Trophoblast cell (in vitro differentiated cells and primary cell): ENCODE measurements around the gene PLEKHG7.

Source experiments
- DNase-seq, 2 donors: peaks; one replicate each; pipeline ENCODE4 v3.0.0-alpha.2; 2016
- H2AFZ ChIP-seq: 2 replicates; pipeline ENCODE4 v1.6.1; 2013; ENCODE audit warnings: low read length, moderate library complexity, mild to moderate bottlenecking; ENCODE audit not compliant: insufficient read depth, poor library complexity
- H2AK5ac ChIP-seq: 2 replicates; pipeline ENCODE4 v1.6.1; 2013; ENCODE audit warnings: mild to moderate bottlenecking, low read length
- H2BK120ac ChIP-seq: 2 replicates; pipeline ENCODE4 v1.6.1; 2013; ENCODE audit warnings: low read length, mild to moderate bottlenecking, moderate library complexity; ENCODE audit not compliant: insufficient read depth, poor library complexity
- H2BK12ac ChIP-seq: 2 replicates; pipeline ENCODE4 v1.6.1; 2013; ENCODE audit warnings: mild to moderate bottlenecking, low read length, moderate library complexity
- H2BK5ac ChIP-seq: 2 replicates; pipeline ENCODE4 v1.6.1; 2013; ENCODE audit warnings: low read length, low read depth, moderate library complexity, mild to moderate bottlenecking; ENCODE audit not compliant: poor library complexity
- H3K14ac ChIP-seq: 2 replicates; pipeline ENCODE4 v1.6.1; 2013; ENCODE audit warnings: mild to moderate bottlenecking, low read length
- H3K18ac ChIP-seq: 2 replicates; pipeline ENCODE4 v1.6.1; 2013; ENCODE audit warnings: mild to moderate bottlenecking, low read length
- H3K23ac ChIP-seq: 2 replicates; pipeline ENCODE4 v1.6.1; 2013; ENCODE audit warnings: low read length
- H3K27ac ChIP-seq: 2 replicates; pipeline ENCODE4 v1.5.1; 2013; ENCODE audit warnings: low read depth, mild to moderate bottlenecking, inconsistent platforms, low read length, moderate library complexity
- H3K27me3 ChIP-seq: 2 replicates; pipeline ENCODE4 v1.6.1; 2013; ENCODE audit warnings: inconsistent platforms, mild to moderate bottlenecking, low read length, moderate library complexity; ENCODE audit not compliant: insufficient read depth
- H3K36me3 ChIP-seq, 2 experiments: 1 replicate in 1 of 2; 2 replicates in 1 of 2; pipeline ENCODE4 v1.6.1; 2013; ENCODE audit warnings: low read length in 2 of 2, mild to moderate bottlenecking in 2 of 2, moderate library complexity in 1 of 2; ENCODE audit not compliant: insufficient read depth in 2 of 2, control insufficient read depth in 1 of 2
- H3K4ac ChIP-seq: 2 replicates; pipeline ENCODE4 v1.6.1; 2013; ENCODE audit warnings: low read depth, mild to moderate bottlenecking, low read length, moderate library complexity
- H3K4me1 ChIP-seq, 2 experiments: 1 replicate in 1 of 2; 2 replicates in 1 of 2; pipeline ENCODE4 v1.6.1; 2013; ENCODE audit warnings: low read length in 2 of 2, mild to moderate bottlenecking in 2 of 2, moderate library complexity in 1 of 2; ENCODE audit not compliant: insufficient read depth in 2 of 2, control insufficient read depth in 1 of 2
- H3K4me2 ChIP-seq: 2 replicates; pipeline ENCODE4 v1.6.1; 2013; ENCODE audit warnings: inconsistent platforms, mild to moderate bottlenecking, low read length, moderate library complexity
- H3K4me3 ChIP-seq: 2 replicates; pipeline ENCODE4 v1.5.1; 2013; ENCODE audit warnings: mild to moderate bottlenecking, low read depth, low read length, inconsistent platforms
- H3K79me1 ChIP-seq: one replicate; pipeline ENCODE4 v1.6.1; 2013; ENCODE audit warnings: low read length
- H3K79me2 ChIP-seq: 2 replicates; pipeline ENCODE4 v1.6.1; 2013; ENCODE audit warnings: low read length, mild to moderate bottlenecking; ENCODE audit not compliant: control insufficient read depth, insufficient read depth, poor library complexity
- H3K9ac ChIP-seq: 2 replicates; pipeline ENCODE4 v1.6.1; 2013; ENCODE audit warnings: mild to moderate bottlenecking, low read length
- H3K9me3 ChIP-seq: 2 replicates; pipeline ENCODE4 v1.6.1; 2013; ENCODE audit warnings: low read depth, mild to moderate bottlenecking, control low read depth, inconsistent platforms, low read length; ENCODE audit not compliant: insufficient read depth
- H4K12ac ChIP-seq: 2 replicates; pipeline ENCODE4 v1.6.1; 2013; ENCODE audit warnings: low read depth, mild to moderate bottlenecking, low read length, moderate library complexity
- H4K8ac ChIP-seq: 2 replicates; pipeline ENCODE4 v1.6.1; 2013; ENCODE audit warnings: low read depth, mild to moderate bottlenecking, low read length, moderate library complexity
- H4K91ac ChIP-seq: one replicate; pipeline ENCODE4 v1.6.1; 2013; ENCODE audit warnings: low read depth, mild to moderate bottlenecking, low read length, moderate library complexity
- WGBS: extraction: QIAGEN DNeasy Blood & Tissue Kit; methylation state at CpG from one replicate; pipeline ENCODE4 v1.1.7; 2013; ENCODE audit warnings: missing lambda C conversion rate; ENCODE audit not compliant: insufficient read length, insufficient coverage; ENCODE audit errors: extremely low coverage; 5-methylcytosine and 5-hydroxymethylcytosine counted together

Gene PLEKHG7

DNA sequence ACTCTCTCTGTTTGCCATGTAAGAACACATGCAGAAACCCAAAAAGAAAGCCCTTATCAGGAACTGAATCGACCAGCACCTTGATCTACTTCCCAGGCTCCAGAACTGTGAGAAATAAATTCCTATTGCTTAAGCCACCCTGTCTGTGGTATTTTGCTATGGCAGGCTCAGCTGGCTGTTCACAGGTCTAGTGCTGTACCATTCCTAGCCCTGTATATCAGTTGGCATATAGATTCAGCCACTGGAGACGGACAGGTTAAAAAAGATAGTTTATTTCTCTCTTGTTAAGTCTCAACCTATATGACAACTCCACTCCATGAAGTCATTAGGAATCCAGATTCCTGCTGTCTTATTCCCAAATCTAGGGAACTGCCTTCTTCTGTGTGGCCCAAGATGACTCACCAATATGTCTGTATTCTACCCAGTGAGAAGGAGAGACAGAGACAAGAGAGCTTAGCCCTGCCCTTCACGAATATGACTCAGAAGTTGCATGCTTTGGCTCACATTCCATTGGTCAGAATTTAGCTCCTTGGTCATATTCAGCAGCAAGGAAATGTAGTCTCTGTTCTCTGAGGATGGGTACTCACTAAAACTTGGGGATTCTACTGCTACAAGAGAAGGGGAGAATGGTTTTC lies 57.0 kb downstream of the PLEKHG7 start:
- H2AFZ ChIP-seq = no peak overlapping the region
- H3K23ac ChIP-seq = no peak overlapping the region
- no peak overlapping the region for H2AK5ac ChIP-seq
- no peak overlapping the region for H2BK5ac ChIP-seq
- H2BK12ac ChIP-seq = no peak overlapping the region
- no peaks in the 10 kb centered on the region for H3K79me2 ChIP-seq
- H3K9ac ChIP-seq = no peak overlapping the region
- no peak overlapping the region for H3K18ac ChIP-seq
- DNase-seq = peak; percentile 80 to 87
- WGBS = no CpG with 5 or more reads among the region's 3 CpGs
- H3K4me2 ChIP-seq = no peak overlapping the region
- no peaks in the 10 kb centered on the region for H3K79me1 ChIP-seq
- no peaks in the 10 kb centered on the region for H3K9me3 ChIP-seq
- H3K36me3 ChIP-seq = no peaks in the 10 kb centered on the region
- no peak overlapping the region for H2BK120ac ChIP-seq
- no peak overlapping the region for H3K27ac ChIP-seq
- H3K27me3 ChIP-seq = no peaks in the 10 kb centered on the region
- H3K4me3 ChIP-seq = no peak overlapping the region
- H3K4ac ChIP-seq = no peak overlapping the region
- H4K8ac ChIP-seq = no peak overlapping the region
- no peak overlapping the region for H3K14ac ChIP-seq
- no peak overlapping the region for H4K91ac ChIP-seq
- H4K12ac ChIP-seq = no peak overlapping the region
- peaks cover 2 to 3% of the 10 kb centered on the region in 2 experiments for H3K4me1 ChIP-seq

DNA sequence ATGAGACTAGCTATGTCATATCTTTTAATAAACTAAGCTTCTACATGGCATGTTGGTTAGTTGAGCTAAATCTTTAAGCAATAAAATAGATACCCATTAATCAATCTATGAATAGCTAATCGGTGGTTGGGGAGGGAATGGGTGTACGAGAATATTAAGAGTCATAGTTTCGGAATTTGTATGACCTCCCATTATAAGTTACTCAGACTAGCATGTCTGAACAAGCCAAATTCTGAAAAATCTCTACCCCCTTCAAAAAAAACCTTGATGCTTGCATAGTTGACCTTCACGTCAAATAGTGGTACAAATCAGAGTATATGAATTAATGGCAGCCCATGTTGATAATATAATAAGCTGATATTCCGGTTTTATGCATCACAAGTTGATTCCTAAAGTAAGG lies 60.0 kb downstream of the PLEKHG7 start:
- Histone ChIP-seq H3K4me1 (peaks cover 2 to 3% of the 10 kb centered on the region in 2 experiments), H3K79me2 (no peaks in the 10 kb centered on the region), H3K9ac (no peak overlapping the region), H3K18ac (no peak overlapping the region), H2BK120ac (no peak overlapping the region), H2BK12ac (no peak overlapping the region), H3K4me2 (no peak overlapping the region), H3K23ac (no peak overlapping the region), H3K27ac (no peak overlapping the region), H3K9me3 (no peaks in the 10 kb centered on the region), H4K8ac (no peak overlapping the region), H2AFZ (no peak overlapping the region), H3K4ac (no peak overlapping the region), H3K14ac (no peak overlapping the region), H3K27me3 (no peaks in the 10 kb centered on the region), H2BK5ac (no peak overlapping the region), H3K79me1 (no peaks in the 10 kb centered on the region), H4K12ac (no peak overlapping the region), H3K4me3 (no peak overlapping the region), H4K91ac (no peak overlapping the region), H2AK5ac (no peak overlapping the region), H3K36me3 (no peaks in the 10 kb centered on the region)
- no CpG with 5 or more reads among the region's 5 CpGs for WGBS
- no peak for DNase-seq

DNA sequence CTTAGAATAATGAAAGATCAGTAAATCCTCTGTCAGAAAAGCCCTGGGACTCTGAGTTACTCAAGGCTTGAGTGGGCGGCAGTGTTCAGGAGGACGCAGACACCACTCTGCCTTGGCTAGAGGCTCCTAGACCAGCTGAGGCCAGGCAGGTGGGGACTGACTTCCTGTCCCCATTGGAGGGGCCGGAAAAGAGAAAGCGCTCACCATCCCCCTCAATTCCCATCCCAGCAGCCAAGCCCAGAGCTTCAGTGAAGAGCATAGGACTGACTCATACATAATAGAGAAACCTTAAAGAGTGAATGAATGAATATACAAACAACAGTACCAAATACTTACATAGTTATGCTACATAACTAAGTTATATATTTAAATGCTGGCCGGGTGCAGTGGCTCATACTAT lies 62.0 kb downstream of the PLEKHG7 start:
- Histone ChIP-seq H2BK12ac (no peak overlapping the region), H2BK5ac (no peak overlapping the region), H3K79me1 (no peaks in the 10 kb centered on the region), H3K14ac (no peak overlapping the region), H3K4ac (no peak overlapping the region), H3K9me3 (no peaks in the 10 kb centered on the region), H2AK5ac (no peak overlapping the region), H3K27me3 (no peaks in the 10 kb centered on the region), H3K9ac (no peak overlapping the region), H3K4me1 (no peaks in the 10 kb centered on the region), H3K4me2 (no peak overlapping the region), H3K18ac (no peak overlapping the region), H3K27ac (no peak overlapping the region), H4K8ac (no peak overlapping the region), H4K12ac (no peak overlapping the region), H3K36me3 (no peaks in the 10 kb centered on the region), H2BK120ac (no peak overlapping the region), H3K4me3 (no peak overlapping the region), H4K91ac (no peak overlapping the region), H3K23ac (no peak overlapping the region), H2AFZ (no peak overlapping the region), H3K79me2 (no peaks in the 10 kb centered on the region)
- WGBS = no CpG with 5 or more reads among the region's 5 CpGs
- DNase-seq = no peak

DNA sequence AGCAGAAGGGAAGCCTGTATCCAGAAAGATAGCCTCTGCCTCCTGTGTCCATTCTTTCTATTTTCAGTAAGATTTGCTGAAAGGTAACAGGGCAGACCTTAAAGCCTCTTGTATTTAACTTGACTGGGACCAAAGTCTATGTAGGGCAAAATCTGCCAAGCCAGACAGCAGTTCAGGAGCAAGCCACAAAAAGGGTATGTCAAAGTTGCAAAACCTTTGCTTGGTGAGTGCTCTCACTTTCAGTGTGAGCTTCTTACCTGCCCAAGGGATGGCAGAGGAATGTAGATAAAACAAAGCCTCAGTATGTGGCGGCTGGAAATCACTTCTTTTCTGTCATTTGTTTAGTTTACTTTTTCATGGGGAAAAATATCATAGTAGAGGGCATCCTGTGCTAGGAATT lies 63.1 kb downstream of the PLEKHG7 start:
- no peaks in the 10 kb centered on the region for H3K79me1 ChIP-seq
- no peaks in the 10 kb centered on the region for H3K27me3 ChIP-seq
- H3K79me2 ChIP-seq = no peaks in the 10 kb centered on the region
- no peak overlapping the region for H3K18ac ChIP-seq
- H3K14ac ChIP-seq = no peak overlapping the region
- no peaks in the 10 kb centered on the region for H3K9me3 ChIP-seq
- H3K9ac ChIP-seq = no peak overlapping the region
- no peak overlapping the region for H3K4me2 ChIP-seq
- no peak overlapping the region for H2BK5ac ChIP-seq
- H2BK120ac ChIP-seq = no peak overlapping the region
- no peaks in the 10 kb centered on the region for H3K4me1 ChIP-seq
- H4K8ac ChIP-seq = no peak overlapping the region
- no peak overlapping the region for H2BK12ac ChIP-seq
- H2AFZ ChIP-seq = no peak overlapping the region
- H4K91ac ChIP-seq = no peak overlapping the region
- H2AK5ac ChIP-seq = no peak overlapping the region
- no CpG with 5 or more reads among the region's 1 CpG for WGBS
- no peak overlapping the region for H3K27ac ChIP-seq
- no peak for DNase-seq
- H3K23ac ChIP-seq = no peak overlapping the region
- no peak overlapping the region for H3K4me3 ChIP-seq
- no peak overlapping the region for H3K4ac ChIP-seq
- H4K12ac ChIP-seq = no peak overlapping the region
- H3K36me3 ChIP-seq = no peaks in the 10 kb centered on the region
